Activated CD4-positive, CD25-positive, alpha-beta regulatory T cell treated with anti-CD3 and anti-CD28 coated beads, Interleukin-2, amount 50 U/mL, for 24 hours (primary cell): ENCODE measurements around the gene AKIRIN1.
"Not testable (repeated sequence)": the region's sequence is repeated elsewhere in the genome, so short reads cannot be mapped to it uniquely, and the experiment has no call there.

Experiments used
- ATAC-seq, 2 donors: fragments of 150-1000 bp; cut with Tn5 transposase; one replicate each; pipeline ENCODE4 v1.10.0; 2021; ENCODE audit warnings: mild to moderate bottlenecking in 1 of 2, moderate library complexity in 1 of 2

Gene AKIRIN1, protein sequence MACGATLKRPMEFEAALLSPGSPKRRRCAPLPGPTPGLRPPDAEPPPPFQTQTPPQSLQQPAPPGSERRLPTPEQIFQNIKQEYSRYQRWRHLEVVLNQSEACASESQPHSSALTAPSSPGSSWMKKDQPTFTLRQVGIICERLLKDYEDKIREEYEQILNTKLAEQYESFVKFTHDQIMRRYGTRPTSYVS

DNA sequence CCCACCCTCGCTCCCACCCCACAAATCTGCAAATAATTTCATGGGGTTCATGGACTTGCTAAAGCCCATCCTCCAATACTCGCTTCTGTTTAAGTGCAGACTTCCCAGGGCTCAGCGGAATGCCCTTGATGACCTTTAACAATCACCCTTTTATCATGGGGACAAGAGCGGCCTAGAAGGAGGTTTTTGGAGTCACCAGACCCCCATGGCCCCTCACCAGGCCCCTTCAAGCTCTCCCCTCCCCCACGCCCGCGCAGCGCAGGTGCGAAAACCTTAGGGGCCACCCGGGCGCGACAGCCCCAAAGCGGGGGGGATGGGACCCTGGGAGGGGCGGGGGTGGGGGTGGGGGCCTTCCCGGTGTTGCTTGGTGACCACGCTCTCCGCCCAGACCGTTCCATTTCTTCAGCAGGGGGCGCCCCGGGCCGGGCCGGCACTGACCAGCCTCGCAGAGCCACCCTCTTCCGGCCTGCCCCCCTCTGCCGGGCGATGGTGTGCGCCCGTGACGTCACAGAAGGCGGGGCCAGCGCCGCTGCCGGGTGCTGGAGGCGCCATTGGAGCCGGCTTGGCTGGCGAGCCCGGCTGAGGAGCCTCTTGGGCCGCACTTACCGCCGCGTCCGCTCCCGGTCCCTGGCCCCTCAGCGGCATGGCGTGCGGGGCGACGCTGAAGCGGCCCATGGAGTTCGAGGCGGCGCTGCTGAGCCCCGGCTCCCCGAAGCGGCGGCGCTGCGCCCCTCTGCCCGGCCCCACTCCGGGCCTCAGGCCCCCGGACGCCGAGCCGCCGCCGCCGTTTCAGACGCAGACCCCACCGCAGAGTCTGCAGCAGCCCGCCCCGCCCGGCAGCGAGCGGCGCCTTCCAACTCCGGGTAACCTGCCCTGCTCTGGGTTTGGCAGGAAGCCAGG lies at the start of gene AKIRIN1:
AKIRIN1 (plus strand) TSS at position 539 of the 900 bp plus-strand sequence; CDS start at position 644, 105 bp downstream.
- peak; percentile 96 to 97 for ATAC-seq

DNA sequence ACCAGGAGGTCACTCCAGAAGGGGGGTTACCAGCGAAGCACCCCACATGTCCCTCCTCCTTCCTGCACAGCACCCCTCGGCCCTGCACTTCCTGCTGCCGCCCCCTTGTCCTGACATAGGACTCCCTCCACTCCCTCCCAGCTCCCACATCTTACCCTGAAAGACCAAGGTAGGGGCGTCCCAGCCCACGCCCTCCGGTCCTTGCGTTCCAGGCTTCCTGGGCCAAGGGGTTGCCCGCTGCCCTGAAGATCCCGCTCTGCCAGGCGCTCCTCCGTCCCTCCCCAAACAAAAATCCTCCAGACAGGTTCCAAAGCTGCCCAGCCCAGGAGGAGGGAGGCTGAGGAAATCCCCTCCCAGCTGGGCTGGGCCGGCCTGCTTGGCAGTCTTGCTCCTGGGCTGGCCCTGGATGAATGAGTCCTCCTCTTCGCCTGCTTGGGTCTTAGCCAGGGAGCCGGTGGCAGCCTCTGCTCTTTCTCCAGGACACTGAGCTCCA lies 49.5 kb upstream of the AKIRIN1 start, which contains the start of gene RHBDL2:
RHBDL2 (minus strand) TSS at position 304 of the 493 bp plus-strand sequence. CDS start 22,618 bp downstream, outside the sequence.
- no peak for ATAC-seq

DNA sequence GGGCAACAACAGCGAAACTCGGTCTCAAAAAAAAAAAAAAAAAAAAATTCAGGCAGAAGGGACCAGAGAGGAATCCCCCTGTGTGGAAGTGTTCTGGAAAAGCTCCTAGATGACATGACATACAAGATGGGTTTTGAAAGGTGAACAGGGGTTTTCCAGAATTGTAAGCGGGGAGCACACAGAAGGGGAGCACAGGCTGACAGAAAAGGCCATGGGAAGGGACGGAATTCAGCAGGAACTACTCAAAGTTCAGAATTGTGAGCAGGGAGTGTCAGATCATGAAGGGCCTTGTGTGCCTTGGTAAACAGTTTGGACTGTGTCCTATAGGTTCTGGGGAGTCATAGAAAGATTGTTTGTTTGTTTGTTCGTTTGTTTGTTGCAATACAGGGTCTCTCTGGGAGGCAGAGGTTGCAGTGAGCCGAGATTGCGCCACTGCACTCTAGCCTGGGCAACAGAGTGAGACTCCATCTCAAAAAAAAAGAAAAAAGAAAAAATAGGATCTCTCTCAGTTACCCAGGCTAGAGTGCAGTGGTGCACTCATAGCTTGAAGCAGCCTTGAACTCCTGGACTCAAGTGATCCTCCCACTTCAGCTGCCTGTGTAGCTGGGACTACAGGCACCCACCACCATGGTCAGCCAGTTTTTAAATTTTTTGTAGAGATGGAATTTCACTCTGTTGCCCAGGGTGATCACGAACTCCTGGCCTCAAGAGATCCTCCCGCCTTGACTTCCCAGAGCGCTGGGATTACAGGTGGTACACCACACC lies 48.2 kb upstream of the AKIRIN1 start:
- no peak for ATAC-seq

DNA sequence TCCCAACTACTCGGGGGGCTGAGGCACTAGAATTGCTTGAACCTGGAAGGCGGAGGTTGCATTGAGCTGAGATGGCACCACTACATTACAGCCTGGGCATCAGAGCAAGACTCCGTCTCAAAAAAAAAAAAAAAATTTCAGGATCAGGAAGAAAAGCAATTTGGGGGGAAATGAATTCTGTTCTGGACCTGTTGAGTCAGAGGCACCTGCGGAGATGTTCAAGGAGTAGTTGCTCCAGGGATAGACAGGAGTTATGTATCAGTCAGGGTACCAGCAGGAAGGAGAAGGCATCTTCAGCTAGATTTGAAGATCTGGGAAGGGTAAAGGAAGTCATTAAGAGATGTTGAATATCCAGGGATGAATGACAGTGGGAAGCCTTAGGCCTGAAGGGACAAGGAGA lies 46.5 kb upstream of the AKIRIN1 start:
- no peak for ATAC-seq

DNA sequence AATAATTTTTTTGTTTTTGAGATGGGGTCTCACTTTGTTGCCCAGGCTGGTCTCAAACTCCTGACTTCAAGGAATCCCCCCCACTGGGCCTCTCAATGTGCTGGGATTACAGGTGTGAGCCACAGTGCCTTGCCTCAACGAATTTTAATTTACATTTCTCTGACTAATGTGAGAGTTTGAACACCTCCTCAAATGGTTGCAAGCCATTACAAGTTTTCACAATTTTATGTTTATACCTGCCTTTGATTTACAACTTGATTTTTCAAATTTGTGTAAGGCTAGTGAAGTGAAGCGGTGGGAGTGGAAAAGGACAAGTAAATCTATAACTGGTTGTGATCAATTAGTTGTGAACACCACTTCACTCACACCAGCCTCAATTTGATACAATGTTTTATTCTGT lies 40.5 kb upstream of the AKIRIN1 start:
- ATAC-seq = no peak

DNA sequence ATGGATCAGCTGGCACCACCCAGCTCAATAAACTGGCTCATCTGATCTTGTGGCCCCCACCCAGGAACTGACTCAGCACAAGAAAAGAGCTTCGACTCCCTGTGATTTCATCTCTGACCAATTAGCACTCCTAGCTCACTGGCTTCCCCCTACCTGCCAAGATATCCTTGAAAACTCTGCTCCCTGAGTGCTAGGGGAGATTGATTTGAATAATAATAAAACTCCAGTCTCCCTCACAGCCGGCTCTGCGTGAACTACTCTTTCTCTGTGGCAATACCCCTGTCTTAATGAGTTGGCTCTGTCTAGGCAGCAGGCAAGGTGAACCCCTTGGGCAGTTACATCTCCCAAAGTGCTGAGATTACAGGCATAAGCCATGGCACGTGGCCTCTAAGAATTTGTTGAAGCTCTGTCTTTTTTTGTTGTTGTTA lies 37.6 kb upstream of the AKIRIN1 start:
- no peak for ATAC-seq

DNA sequence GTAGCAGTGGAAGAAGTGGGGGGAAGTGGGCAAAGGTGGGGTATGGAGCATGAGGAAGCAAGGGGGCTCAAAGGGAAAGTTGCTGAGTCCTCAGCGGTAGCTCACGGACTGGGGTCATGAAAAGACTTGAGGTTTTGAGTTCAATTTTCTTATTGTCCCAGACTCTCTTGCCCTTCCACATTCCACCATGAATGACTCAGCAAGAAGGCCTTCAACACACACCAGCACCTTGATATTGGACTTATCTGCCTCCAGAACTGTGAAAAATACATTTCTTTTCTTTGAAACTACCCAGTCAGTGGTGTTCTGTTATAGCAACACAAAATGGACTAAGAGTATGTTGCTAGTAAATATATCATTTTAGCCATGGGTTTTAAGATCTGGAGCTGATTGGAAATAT lies 32.1 kb upstream of the AKIRIN1 start:
- no peak for ATAC-seq

DNA sequence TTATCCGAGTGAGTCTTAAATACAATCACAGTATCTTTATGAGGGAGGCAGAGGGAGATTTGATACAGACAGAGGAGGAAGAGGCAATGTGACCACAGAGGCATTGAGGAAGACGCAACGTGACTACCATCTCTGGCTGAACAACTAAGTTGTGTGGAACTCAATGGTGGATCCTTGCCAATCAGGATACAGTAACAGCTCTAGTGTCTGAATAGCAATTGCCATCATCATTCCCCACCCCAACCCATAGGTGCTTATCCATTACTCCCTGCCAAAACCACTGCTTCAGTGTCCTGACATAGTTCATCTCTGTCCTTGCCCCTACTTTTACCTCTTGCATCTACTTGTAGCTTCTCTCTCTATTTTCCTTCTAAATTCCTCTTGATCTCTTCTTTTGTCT lies 29.0 kb upstream of the AKIRIN1 start:
- no peak for ATAC-seq

DNA sequence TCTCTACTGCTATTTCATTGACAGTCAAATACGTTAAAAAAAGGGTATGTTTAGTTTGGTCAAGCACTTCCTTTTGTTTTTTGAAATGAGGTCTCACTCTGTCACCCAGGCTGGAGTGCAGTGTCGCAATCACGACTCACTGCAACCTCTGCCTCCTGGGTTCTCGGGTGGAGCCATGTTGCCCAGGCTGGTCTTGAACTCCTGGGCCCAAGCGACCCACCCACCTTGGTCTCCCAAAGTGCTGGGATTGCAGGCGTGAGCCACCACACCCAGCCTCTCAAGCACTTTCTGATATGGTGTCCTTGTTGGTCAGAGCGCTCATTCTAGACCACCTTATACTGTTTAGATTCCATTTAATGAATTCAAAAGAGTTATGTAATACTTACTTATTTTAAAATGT lies 28.5 kb upstream of the AKIRIN1 start:
- no peak for ATAC-seq

DNA sequence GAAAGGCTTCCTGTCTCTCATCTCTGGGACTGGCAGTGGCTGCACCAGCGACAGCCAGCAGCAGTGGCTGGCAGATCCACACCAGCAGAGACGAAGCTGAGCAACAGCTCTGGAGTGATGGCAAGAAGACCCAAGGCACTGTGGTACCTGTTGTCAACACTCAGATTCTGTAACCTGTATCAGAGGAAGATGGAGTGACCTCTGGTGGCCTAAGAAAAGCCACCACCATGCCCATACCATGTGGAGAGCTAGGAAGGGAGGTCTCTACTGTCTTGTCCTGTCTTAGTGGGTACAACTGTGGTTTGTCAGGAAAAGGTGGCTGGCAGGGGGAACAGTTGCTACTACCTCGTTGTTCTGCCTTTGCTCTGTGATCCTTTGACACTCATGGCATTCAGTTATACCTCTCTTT lies 26.9 kb upstream of the AKIRIN1 start:
- ATAC-seq = no peak

DNA sequence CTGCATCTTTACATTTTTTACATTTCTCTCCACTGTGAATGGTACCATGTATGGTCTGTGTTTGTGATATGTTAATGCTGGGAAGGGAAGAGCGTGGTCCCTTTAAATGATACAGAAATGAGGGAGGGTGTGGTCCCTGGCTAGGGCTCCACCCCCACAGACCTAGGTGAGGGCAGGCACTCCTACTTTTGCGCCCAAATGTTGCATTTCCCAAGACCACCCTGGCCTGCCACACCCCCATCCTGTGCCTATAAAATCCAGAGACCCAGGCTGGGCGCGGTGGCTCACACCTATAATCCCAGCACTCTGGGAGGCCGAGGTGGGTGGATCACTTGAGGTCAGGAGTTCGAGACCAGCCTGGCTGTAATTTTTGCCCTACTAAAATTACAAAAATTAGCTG lies 17.9 kb upstream of the AKIRIN1 start:
- ATAC-seq = not testable (repeated sequence)

DNA sequence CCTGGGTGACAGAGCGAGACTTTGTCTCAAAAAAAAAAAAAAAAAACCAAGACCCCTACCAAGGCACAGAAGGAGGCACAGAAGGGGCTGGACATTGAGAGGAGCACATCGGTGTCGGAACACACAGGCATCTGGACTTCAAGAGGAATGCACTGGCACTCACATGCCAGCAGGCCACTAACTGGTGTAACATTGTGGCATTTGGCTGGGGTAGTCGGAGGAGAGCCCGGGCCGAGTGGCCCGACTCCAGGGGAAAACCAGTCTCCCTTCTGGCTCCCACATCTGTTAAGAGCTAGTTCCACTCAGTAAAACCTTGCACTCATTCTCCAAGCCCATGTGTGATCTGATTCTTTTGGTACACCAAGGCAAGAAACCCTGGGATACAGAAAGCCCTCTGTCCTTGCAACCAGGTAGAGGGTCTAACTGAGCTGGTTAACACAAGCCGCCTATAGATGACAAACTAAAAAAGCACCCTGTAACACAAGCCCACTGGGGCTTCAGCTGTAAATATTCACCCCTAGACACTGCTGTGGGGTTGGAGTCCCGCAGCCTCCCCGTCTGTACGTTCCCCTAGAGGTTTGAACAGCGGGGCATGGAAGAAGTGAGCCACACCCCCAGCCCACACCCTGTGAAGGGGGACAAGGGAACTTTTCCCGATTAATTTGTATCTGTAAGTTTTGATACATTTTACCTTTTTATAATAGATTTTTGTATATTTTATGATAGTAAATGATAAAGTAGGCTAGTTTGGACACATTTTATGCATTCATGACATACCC lies 17.2 kb upstream of the AKIRIN1 start:
- ATAC-seq = no peak

DNA sequence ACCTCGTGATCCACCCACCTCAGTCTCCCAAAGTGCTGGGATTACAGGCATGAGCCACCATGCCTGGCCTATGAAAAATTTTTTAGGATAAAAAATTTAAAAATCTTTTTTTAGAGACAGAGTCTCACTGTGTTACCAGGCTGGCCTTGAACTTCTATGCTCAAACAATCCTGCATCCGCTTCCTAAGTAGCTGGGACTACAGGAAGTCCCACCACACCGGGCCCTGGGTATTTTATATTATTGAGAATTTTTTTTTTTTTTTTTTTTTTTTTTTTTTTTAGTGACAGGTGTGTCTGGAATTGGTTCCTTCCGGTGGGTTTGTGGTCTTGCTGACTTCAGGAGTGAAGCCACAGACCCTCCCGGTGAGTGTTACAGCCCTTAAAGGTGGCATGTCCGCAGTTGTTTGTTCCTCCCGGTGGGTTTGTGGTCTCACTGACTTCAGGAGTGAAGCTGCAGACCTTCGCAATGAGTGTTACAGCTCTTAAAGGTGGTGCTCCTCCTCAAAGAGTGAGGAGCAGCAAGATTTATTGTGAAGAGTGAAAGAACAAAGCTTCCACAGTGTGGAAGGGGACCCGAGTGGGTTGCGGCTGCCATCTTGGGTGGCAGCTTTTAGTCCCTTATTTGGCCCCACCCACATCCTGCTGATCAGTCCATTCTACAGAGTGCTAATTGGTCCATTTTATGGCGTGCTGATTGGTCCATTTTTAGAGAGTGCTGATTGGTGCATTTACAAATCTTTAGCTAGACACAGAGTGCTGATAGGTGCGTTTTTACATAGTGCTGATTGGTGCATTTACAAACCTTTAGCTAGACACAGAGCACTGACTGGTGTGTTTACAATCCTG lies 13.5 kb upstream of the AKIRIN1 start:
- peak in 1 of 2 donors; percentile 48 for ATAC-seq

DNA sequence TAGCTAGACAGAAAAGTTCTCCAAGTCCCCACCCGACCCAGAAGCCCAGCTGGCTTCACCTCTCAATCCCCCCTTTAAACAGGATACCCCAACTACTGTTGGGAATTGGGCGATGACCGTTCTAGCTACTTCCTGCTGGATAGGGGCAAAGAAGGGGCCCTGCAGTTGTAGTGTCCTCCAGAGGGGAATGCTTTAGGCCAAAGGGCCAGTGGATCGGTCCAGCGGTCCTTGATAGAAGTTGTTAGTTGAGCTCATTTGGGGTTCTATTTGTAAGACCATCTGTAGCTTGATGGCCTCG lies 12.9 kb upstream of the AKIRIN1 start:
- not testable (repeated sequence) for ATAC-seq

DNA sequence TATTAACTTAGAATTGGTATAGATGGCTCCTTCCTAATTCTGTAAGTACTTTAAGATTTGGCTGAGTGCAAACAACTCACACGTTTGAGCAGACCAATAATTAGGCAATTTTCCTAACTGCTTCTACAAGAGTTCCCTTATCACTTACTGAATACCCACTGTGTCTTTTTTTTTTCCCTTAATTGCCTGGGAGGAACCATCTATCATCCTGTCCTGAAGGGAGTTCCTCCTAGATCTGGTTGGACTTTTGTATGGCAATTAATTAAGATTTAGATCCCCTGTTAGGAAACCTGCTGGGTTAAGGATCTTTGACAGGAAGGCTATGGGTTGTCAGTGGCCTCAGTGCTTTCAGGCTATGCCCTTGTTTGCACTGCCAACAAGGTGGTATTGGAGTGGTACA lies 11.7 kb upstream of the AKIRIN1 start:
- not testable (repeated sequence) for ATAC-seq

DNA sequence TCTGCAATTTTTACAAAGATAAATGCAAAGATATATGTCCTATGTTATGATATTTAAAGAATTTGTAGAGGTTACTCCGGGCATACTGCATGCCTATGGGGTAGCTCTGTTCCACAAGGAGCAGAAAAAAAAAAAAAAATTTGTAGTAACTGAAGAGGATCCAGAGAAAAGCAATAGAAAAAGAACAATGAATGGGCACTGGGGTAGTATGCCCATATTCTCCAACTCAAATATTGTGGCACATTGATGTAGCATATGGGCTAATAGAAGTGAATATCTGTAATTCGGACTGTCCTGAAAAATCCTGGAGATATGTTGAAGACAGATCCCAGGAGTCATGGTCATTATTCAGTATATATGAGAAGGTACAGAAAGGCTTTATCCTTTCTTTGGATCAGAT lies 1.1 kb upstream of the AKIRIN1 start:
- no peak for ATAC-seq

DNA sequence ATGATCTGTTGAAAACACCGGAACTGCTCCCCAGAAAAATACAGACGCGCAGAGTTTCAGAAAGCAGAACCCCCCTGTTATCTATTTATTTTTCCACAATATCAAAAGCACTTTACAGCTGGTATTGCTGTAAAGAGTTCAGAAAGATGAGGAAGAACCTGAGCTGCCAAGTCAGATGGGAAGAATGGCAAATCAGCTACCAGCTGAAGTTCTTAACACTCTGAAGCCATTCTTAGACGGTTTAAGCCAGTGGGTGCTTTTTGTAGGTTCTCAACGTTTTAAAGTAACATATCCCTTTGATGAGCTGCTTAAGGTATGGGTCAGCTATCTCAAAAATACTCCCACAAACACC lies 714 bp upstream of the AKIRIN1 start:
- no peak for ATAC-seq

DNA sequence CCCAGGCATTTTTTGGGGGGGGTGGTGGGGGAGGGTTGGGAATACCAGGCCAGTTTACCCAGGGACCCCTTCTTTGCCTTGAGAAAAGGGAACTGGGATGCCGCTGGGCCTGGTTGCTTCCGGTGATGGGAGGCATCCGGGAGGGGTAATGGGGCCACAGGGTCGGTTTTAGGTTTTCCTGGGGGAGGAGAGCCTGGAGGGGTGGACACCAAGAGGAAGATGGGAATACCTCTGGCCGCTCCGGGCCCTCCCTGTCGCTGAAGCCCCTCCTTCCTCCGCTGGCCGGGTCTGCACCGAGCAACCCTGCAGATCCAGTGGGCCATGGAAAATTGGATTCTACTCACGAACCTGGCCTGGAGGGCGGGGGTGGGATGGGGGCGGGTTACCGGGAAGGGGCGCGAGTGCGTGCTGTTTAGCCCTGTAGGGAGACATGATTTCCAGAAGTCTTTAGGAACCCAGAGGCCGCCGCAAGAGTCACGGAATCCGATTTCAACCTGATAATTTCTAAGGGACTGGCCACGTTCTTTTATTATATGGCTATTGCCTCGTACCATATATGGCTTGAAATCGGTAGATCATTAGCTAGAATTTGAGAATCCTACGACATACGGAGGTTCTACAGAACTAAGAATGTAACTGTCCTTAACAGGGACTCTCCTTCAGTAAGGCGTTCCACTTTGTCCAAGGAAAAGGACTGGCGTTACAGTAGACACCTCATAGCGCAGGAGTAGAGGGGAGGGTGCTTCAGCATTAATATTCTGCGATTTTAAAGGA lies 749 bp downstream of the AKIRIN1 start:
- no peak for ATAC-seq

DNA sequence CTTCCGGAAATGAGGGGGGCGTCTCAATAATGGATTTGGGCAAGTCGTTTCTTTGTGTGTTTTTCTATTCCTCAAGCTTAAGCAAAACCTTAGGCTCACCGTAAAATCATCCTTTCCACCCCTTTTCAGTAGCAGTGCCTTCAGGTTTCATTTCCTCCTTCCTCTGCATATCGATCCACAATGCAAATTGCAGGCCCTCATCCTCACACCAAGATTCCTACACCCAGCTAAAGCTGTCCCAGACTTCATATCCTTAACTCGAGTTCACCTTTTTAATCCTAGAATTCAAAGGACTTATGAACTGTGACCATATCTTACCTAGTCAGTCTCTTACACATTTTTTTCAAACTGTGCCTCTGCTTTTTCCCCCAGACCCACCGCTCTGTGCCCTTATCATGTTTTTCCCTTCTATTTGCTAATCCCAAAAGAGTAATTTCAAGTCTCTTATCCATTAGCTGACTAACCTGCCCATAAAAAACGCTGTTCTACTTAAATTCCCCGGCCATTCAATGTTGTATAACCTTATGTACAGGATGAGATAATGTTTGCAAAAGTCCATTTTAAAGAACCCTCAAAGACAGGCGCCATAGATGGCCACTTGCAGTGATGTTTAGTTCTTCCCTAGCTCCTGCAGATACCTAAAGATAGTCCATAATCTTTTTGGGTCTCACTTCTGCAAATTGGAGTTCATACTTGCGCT lies 1.5 kb downstream of the AKIRIN1 start:
- no peak for ATAC-seq

DNA sequence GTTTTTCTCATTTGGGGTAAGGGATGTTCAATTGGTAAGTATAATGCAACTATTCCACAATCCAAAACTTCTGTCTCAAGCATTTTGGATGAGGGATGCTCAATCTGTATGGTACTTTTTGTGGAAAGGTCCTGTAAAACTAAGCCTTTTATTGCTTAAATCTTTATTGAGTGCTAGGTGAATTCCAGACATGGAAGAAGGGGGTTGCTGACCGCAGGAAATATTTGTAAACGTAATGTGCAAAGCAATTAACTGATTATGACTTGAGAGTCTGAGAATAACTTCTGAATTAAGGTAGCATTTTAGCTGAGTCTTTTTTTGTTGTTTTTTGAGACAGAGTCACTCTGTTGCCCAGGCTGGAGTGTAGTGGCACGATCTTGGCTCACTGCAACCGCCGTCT lies 3.1 kb downstream of the AKIRIN1 start:
- ATAC-seq = no peak
